ENCODE measurements around the gene EDEM3. TPM values are rescaled to one million over a fixed set of nuclear protein-coding genes. Genes with fewer than 3 reads are reported as not detected.

Gene EDEM3
- total and polyA plus RNA-seq, 4 donors: 11.7 to 53.8 (median 23.7) TPM

DNA sequence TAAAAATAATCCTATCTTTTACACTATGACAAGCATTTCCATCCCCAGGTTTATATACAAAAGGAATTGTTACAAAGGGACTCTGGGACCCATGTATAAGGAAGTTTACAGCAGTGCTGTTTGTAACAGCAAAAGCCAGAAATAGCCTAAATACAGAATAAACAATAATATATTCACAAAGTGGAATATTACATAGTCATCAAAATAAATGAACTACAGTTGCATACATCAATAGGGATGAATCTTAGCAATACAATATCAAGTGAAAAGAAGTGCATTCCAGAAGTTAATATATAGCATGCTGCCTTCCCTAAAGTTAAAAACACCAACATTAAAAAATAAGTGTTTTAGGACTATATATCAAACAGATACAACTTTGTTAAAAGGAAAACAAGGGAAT, 77.3 kb downstream of the EDEM3 start:
- no peaks in the 10 kb centered on the region for H3K9me3 ChIP-seq (ENCODE audit: control insufficient read depth in 4 of 4, low read length in 3 of 4)
- TF ChIP-seq, protein P1, sequence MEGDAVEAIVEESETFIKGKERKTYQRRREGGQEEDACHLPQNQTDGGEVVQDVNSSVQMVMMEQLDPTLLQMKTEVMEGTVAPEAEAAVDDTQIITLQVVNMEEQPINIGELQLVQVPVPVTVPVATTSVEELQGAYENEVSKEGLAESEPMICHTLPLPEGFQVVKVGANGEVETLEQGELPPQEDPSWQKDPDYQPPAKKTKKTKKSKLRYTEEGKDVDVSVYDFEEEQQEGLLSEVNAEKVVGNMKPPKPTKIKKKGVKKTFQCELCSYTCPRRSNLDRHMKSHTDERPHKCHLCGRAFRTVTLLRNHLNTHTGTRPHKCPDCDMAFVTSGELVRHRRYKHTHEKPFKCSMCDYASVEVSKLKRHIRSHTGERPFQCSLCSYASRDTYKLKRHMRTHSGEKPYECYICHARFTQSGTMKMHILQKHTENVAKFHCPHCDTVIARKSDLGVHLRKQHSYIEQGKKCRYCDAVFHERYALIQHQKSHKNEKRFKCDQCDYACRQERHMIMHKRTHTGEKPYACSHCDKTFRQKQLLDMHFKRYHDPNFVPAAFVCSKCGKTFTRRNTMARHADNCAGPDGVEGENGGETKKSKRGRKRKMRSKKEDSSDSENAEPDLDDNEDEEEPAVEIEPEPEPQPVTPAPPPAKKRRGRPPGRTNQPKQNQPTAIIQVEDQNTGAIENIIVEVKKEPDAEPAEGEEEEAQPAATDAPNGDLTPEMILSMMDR (IDR thresholded peaks at IDR 0.05; ENCODE audit: low read depth, low read length, missing input control): no peak
- TF ChIP-seq RXRA (IDR thresholded peaks at IDR 0.05): no peak
- TF ChIP-seq HNF4G (IDR thresholded peaks at IDR 0.05): no peak
- no peak for TF ChIP-seq HNF4A (conservative IDR thresholded peaks at IDR 0.05)
- no peak overlapping the region for H3K4me3 ChIP-seq (ENCODE audit: low read depth in 1 of 3, low read length in 3 of 3)

DNA sequence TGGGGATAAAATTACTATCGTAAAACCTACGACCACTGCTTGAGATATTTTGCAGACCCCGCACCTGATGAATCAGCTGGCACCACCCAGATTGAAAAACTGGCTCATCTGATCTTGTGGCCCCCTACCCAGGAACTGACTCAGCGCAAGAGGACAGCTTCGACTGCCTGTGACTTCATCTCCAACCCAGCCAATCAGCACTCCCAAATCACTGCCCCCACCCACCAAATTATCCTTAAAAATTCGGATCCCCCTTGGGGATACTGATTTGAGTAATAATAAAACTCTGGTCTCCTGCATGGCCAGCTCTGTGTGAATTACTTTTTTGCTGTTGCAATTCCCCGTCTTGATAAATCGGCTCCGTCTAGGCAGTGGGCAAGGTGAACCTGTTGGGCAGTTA, 81.4 kb downstream of the EDEM3 start:
- Histone ChIP-seq H3K27me3 (ENCODE audit: control insufficient read depth in 4 of 4, insufficient read depth in 4 of 4, low read length in 3 of 4) (no peaks in the 10 kb centered on the region), H3K4me3 (ENCODE audit: low read depth in 1 of 3, low read length in 3 of 3) (no peak overlapping the region), H3K4me1 (ENCODE audit: control insufficient read depth in 4 of 4, insufficient read depth in 4 of 4, low read length in 3 of 4) (no peaks in the 10 kb centered on the region), H3K9ac (ENCODE audit: low read depth in 1 of 2, low read length in 2 of 2) (no peak overlapping the region), H3K27ac (ENCODE audit: low read depth in 1 of 2, low read length in 2 of 2) (no peak overlapping the region), H3K9me3 (ENCODE audit: control insufficient read depth in 4 of 4, low read length in 3 of 4) (no peaks in the 10 kb centered on the region), H3K36me3 (ENCODE audit: control insufficient read depth in 4 of 4, insufficient read depth in 3 of 4, low read depth in 1 of 4, low read length in 3 of 4) (no peaks in the 10 kb centered on the region)
- WGBS: 79% methylated on average over 9 of the region's 9 CpGs
- no peak for DNase-seq (ENCODE audit: low spot score)
- TF ChIP-seq TAF1 (conservative IDR thresholded peaks at IDR 0.05) (no peak), GABPA (IDR thresholded peaks at IDR 0.05 in 1 of 2, conservative IDR thresholded peaks at IDR 0.05 in 1 of 2) (no peak), RXRA (IDR thresholded peaks at IDR 0.05) (no peak), FOXA2 (IDR thresholded peaks at IDR 0.05) (no peak), NR2F2 (IDR thresholded peaks at IDR 0.05) (no peak)

More for the DNA sequence above, 77.3 kb downstream of the EDEM3 start:
- H3K27me3 ChIP-seq (ENCODE audit: control insufficient read depth in 4 of 4, insufficient read depth in 4 of 4, low read length in 3 of 4): no peaks in the 10 kb centered on the region
- DNase-seq (ENCODE audit: low spot score): no peak
- H3K27ac ChIP-seq (ENCODE audit: low read depth in 1 of 2, low read length in 2 of 2): no peak overlapping the region
- no peaks in the 10 kb centered on the region for H3K36me3 ChIP-seq (ENCODE audit: control insufficient read depth in 4 of 4, insufficient read depth in 3 of 4, low read depth in 1 of 4, low read length in 3 of 4)
- no peak overlapping the region for H3K9ac ChIP-seq (ENCODE audit: low read depth in 1 of 2, low read length in 2 of 2)
- H3K4me1 ChIP-seq (ENCODE audit: control insufficient read depth in 4 of 4, insufficient read depth in 4 of 4, low read length in 3 of 4): no peaks in the 10 kb centered on the region

DNA sequence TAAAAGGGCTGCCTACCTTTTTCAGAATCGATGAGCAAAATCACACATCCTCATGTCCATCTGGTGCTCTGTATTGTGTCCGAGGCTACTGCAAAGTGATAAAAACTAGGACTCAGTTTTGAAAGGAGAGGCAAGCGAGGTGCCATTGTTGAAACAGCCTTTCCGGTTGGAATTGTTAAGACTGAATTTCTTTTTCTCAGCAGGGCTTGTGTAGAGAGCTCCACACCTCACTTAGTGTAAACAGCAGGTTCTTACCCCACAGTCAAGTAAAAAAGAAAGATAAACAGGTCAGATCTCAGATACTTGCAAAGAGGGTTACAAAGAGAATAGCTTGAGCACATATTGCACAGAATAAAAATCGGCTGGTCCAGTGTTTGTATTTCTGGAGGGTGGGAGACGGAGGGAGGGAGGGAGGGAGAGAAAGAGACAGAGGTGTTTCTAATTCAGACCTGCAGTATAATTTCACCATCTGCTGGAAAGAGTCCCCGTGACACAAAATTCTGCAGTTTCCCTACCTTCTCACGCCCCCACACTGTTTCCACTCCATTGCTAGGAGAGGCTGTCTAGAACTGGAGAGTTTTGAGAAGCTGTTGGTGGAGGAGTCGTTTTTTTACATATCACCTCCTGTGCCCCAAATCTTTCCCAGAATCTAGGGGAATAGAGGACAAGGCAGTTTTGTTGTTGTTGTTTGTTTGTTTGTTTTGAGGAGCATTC, 82.5 kb downstream of the EDEM3 start:
- no peaks in the 10 kb centered on the region for H3K9me3 ChIP-seq (ENCODE audit: control insufficient read depth in 4 of 4, low read length in 3 of 4)
- no peak overlapping the region for H3K9ac ChIP-seq (ENCODE audit: low read depth in 1 of 2, low read length in 2 of 2)
- DNase-seq (ENCODE audit: low spot score): no peak
- TF ChIP-seq, protein P2, sequence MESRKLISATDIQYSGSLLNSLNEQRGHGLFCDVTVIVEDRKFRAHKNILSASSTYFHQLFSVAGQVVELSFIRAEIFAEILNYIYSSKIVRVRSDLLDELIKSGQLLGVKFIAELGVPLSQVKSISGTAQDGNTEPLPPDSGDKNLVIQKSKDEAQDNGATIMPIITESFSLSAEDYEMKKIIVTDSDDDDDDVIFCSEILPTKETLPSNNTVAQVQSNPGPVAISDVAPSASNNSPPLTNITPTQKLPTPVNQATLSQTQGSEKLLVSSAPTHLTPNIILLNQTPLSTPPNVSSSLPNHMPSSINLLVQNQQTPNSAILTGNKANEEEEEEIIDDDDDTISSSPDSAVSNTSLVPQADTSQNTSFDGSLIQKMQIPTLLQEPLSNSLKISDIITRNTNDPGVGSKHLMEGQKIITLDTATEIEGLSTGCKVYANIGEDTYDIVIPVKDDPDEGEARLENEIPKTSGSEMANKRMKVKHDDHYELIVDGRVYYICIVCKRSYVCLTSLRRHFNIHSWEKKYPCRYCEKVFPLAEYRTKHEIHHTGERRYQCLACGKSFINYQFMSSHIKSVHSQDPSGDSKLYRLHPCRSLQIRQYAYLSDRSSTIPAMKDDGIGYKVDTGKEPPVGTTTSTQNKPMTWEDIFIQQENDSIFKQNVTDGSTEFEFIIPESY (IDR thresholded peaks at IDR 0.05): no peak
- TF ChIP-seq, protein P3, sequence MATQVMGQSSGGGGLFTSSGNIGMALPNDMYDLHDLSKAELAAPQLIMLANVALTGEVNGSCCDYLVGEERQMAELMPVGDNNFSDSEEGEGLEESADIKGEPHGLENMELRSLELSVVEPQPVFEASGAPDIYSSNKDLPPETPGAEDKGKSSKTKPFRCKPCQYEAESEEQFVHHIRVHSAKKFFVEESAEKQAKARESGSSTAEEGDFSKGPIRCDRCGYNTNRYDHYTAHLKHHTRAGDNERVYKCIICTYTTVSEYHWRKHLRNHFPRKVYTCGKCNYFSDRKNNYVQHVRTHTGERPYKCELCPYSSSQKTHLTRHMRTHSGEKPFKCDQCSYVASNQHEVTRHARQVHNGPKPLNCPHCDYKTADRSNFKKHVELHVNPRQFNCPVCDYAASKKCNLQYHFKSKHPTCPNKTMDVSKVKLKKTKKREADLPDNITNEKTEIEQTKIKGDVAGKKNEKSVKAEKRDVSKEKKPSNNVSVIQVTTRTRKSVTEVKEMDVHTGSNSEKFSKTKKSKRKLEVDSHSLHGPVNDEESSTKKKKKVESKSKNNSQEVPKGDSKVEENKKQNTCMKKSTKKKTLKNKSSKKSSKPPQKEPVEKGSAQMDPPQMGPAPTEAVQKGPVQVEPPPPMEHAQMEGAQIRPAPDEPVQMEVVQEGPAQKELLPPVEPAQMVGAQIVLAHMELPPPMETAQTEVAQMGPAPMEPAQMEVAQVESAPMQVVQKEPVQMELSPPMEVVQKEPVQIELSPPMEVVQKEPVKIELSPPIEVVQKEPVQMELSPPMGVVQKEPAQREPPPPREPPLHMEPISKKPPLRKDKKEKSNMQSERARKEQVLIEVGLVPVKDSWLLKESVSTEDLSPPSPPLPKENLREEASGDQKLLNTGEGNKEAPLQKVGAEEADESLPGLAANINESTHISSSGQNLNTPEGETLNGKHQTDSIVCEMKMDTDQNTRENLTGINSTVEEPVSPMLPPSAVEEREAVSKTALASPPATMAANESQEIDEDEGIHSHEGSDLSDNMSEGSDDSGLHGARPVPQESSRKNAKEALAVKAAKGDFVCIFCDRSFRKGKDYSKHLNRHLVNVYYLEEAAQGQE (IDR thresholded peaks at IDR 0.05): no peak
- no peak for TF ChIP-seq NR2F2 (IDR thresholded peaks at IDR 0.05)
- TF ChIP-seq, protein P1 (IDR thresholded peaks at IDR 0.05; ENCODE audit: low read depth, low read length, missing input control): no peak
- no peak for TF ChIP-seq YY1 (IDR thresholded peaks at IDR 0.05)
- TF ChIP-seq RAD21 (IDR thresholded peaks at IDR 0.05): no peak
- no peak for TF ChIP-seq JUND (IDR thresholded peaks at IDR 0.05)
- no peak for TF ChIP-seq HNF4A (conservative IDR thresholded peaks at IDR 0.05)
- TF ChIP-seq EGR1 (IDR thresholded peaks at IDR 0.05; ENCODE audit: low read depth in 2 of 2): no peak
- TF ChIP-seq, protein P4, sequence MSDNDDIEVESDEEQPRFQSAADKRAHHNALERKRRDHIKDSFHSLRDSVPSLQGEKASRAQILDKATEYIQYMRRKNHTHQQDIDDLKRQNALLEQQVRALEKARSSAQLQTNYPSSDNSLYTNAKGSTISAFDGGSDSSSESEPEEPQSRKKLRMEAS (IDR thresholded peaks at IDR 0.05): no peak
- no peak for TF ChIP-seq SP1 (IDR thresholded peaks at IDR 0.05)
- TF ChIP-seq FOXA1 (IDR thresholded peaks at IDR 0.05): no peak
- TF ChIP-seq FOXA2 (IDR thresholded peaks at IDR 0.05): no peak
- TF ChIP-seq HNF4G (IDR thresholded peaks at IDR 0.05): no peak
- no peaks in the 10 kb centered on the region for H3K27me3 ChIP-seq (ENCODE audit: control insufficient read depth in 4 of 4, insufficient read depth in 4 of 4, low read length in 3 of 4)
- no peaks in the 10 kb centered on the region for H3K4me1 ChIP-seq (ENCODE audit: control insufficient read depth in 4 of 4, insufficient read depth in 4 of 4, low read length in 3 of 4)
- no peak overlapping the region for H3K4me3 ChIP-seq (ENCODE audit: low read depth in 1 of 3, low read length in 3 of 3)
- H3K36me3 ChIP-seq (ENCODE audit: control insufficient read depth in 4 of 4, insufficient read depth in 3 of 4, low read depth in 1 of 4, low read length in 3 of 4): no peaks in the 10 kb centered on the region
- 58% methylated on average over 9 of the region's 9 CpGs for WGBS
- H3K27ac ChIP-seq (ENCODE audit: low read depth in 1 of 2, low read length in 2 of 2): no peak overlapping the region

Data from liver (tissue), 9 donors.